ENCODE results near the gene AP4S1. TPM values are rescaled to one million over a fixed set of nuclear protein-coding genes. Genes with fewer than 3 reads are reported as not detected.

The AP4S1 gene
- total and polyA plus RNA-seq, 2 of the 8 experiments (the other 6 are each of a cell fraction or from before 2014, with no cell fraction given): 2.8 to 9.9 TPM

- H3K36me3 ChIP-seq (ENCODE audit: control insufficient read depth in 2 of 4, insufficient read depth in 4 of 4, low read length in 3 of 4): no peaks in the 10 kb centered on the region
- no peak for DNase-seq (ENCODE audit: low read depth in 1 of 2, low spot score in 2 of 2)
- no peak overlapping the region for H2AFZ ChIP-seq (ENCODE audit: low read length)
- H4K8ac ChIP-seq (ENCODE audit: extremely low read depth, insufficient read depth, low read length): no peak overlapping the region
- no peak overlapping the region for H3K4me2 ChIP-seq (ENCODE audit: insufficient read depth in 1 of 2, low read depth in 2 of 2, low read length in 2 of 2)
- H3K9ac ChIP-seq (replicated peaks in 1 of 4; ENCODE audit: extremely low read depth in 1 of 4, low read depth in 3 of 4, low read length in 3 of 4): no peak overlapping the region
- FAIRE-seq: no peak
- no peak overlapping the region for H2BK15ac ChIP-seq (ENCODE audit: low read length)
- no peak overlapping the region for H4K5ac ChIP-seq (ENCODE audit: insufficient read length, low read depth, low read length)
- H3K4me1 ChIP-seq (replicated peaks in 1 of 4; ENCODE audit: control insufficient read depth in 3 of 4, insufficient read depth in 4 of 4, low read length in 3 of 4): peaks cover 4 to 16% (median 6%) of the 10 kb centered on the region in 4 experiments; a peak in 5 of 7 replicates
- H4K20me1 ChIP-seq (replicated peaks in 1 of 2; ENCODE audit: control insufficient read depth in 1 of 2, insufficient read depth in 2 of 2, low read length in 2 of 2): peaks cover 11 to 18% of the 10 kb centered on the region in 2 experiments
- H3K14ac ChIP-seq (ENCODE audit: insufficient read length): no peak overlapping the region
- H3K9me3 ChIP-seq (ENCODE audit: insufficient read depth in 2 of 2, low read depth in 1 of 2, low read length in 1 of 2): no peaks in the 10 kb centered on the region
- no peak overlapping the region for H3K56ac ChIP-seq (replicated peaks; ENCODE audit: insufficient read length, low read depth, low read length)
- ChIA-PET CTCF (ENCODE audit: partially characterized antibody) (no interaction called here), POLR2A (ENCODE audit: partially characterized antibody) (no interaction called here)
- H3K27me3 ChIP-seq (replicated peaks in 1 of 4; ENCODE audit: control insufficient read depth in 3 of 4, extremely low read depth in 1 of 4, insufficient read depth in 3 of 4, low read length in 3 of 4): no peaks in the 10 kb centered on the region
- H2BK120ac ChIP-seq (replicated peaks; ENCODE audit: low read depth, low read length): no peak overlapping the region
- H3K79me1 ChIP-seq (ENCODE audit: low read depth, low read length): peaks cover 4% of the 10 kb centered on the region; the same call in 1 of the 2 replicates
- no peak overlapping the region for H2BK5ac ChIP-seq (ENCODE audit: low read depth, low read length)
- H3K18ac ChIP-seq (ENCODE audit: extremely low read depth, low read length): no peak overlapping the region
- no peak overlapping the region for H2AK5ac ChIP-seq (ENCODE audit: low read depth, low read length)
- no peak overlapping the region for H3K4me3 ChIP-seq (ENCODE audit: extremely low read depth in 1 of 4, insufficient read depth in 2 of 4, low read depth in 3 of 4, low read length in 4 of 4)
- no peak overlapping the region for H2BK12ac ChIP-seq (ENCODE audit: low read depth, low read length)
- no peak overlapping the region for H4K91ac ChIP-seq (replicated peaks; ENCODE audit: insufficient read length, low read length)
- no peak for TF ChIP-seq GABPA (IDR thresholded peaks at IDR 0.05; ENCODE audit: borderline replicate concordance, insufficient read depth, low read length)
- TF ChIP-seq BRCA1 (IDR thresholded peaks at IDR 0.05; ENCODE audit: low read depth, low read length): no peak
- no peak for TF ChIP-seq RNF2 (IDR thresholded peaks at IDR 0.05; ENCODE audit: borderline replicate concordance, low read depth, low read length, missing control alignments, poor library complexity, severe bottlenecking)
- no peak for TF ChIP-seq NRF1 (IDR thresholded peaks at IDR 0.05; ENCODE audit: low read depth, low read length)
- TF ChIP-seq CHD2 (IDR thresholded peaks at IDR 0.05; ENCODE audit: low read length): no peak
- TF ChIP-seq SIX5 (IDR thresholded peaks at IDR 0.05; ENCODE audit: low read depth, low read length): no peak
- TF ChIP-seq TCF12 (IDR thresholded peaks at IDR 0.05; ENCODE audit: low read depth, low read length): no peak
- TF ChIP-seq EP300 (IDR thresholded peaks at IDR 0.05; ENCODE audit: borderline replicate concordance in 1 of 2, low read depth in 2 of 2, low read length in 2 of 2): no peak
- TF ChIP-seq EZH2 (IDR thresholded peaks at IDR 0.05; ENCODE audit: low read depth, low read length, severe bottlenecking): no peak
- no peak overlapping the region for H2BK20ac ChIP-seq (ENCODE audit: low read length)
- H3K23me2 ChIP-seq (ENCODE audit: low read depth, low read length): no peaks in the 10 kb centered on the region
- no peak overlapping the region for H3K23ac ChIP-seq (ENCODE audit: insufficient read length)
- H3K4ac ChIP-seq (replicated peaks; ENCODE audit: insufficient read length, low read depth, low read length): no peak overlapping the region
- no peak overlapping the region for H3K27ac ChIP-seq (ENCODE audit: low read depth, low read length)
- peaks cover 3 to 94% of the 10 kb centered on the region in 2 experiments for H3K79me2 ChIP-seq (ENCODE audit: control insufficient read depth in 1 of 2, insufficient read depth in 2 of 2, low read length in 2 of 2)
These were observed 32.4 kb upstream of the AP4S1 start for GRCh38 chr14:30993071-30993470.
